ENCODE measurements around the gene ZBTB44.

Gene ZBTB44

DNA sequence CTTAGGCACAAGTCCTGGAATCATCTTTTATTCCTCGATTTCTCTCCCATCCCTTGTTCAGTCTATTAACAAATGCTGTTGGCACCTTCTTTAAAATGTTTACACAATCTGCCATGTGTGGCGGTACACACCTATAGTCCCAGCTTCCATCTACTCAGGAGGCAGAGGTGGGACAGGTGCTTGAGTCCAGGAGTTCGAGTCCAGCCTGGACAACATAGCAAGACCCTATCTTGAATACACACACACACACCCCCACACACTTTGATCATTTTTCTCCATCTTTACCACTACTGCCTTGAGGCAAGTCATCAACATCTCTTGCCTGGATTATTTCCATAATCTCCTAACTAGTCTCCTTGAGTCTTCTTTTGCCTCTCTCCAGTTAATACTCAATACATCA lies 13.7 kb upstream of the ZBTB44 start:
- Histone ChIP-seq H3K4me1 (ENCODE audit: control insufficient read depth, insufficient read depth, low read length) (peaks cover 6% of the 10 kb centered on the region; the same call in 1 of the 2 replicates), H3K36me3 (ENCODE audit: control insufficient read depth, insufficient read depth, low read length) (no peaks in the 10 kb centered on the region), H3K9me3 (ENCODE audit: control insufficient read depth, insufficient read depth, low read depth, low read length) (peaks cover 3% of the 10 kb centered on the region; the same call in 1 of the 2 replicates), H3K4me3 (ENCODE audit: low read depth, low read length) (no peak overlapping the region), H3K27ac (ENCODE audit: low read depth, low read length) (no peak overlapping the region), H3K27me3 (ENCODE audit: control insufficient read depth, insufficient read depth, low read length) (no peaks in the 10 kb centered on the region), H3K9ac (ENCODE audit: low read length) (no peak overlapping the region)

DNA sequence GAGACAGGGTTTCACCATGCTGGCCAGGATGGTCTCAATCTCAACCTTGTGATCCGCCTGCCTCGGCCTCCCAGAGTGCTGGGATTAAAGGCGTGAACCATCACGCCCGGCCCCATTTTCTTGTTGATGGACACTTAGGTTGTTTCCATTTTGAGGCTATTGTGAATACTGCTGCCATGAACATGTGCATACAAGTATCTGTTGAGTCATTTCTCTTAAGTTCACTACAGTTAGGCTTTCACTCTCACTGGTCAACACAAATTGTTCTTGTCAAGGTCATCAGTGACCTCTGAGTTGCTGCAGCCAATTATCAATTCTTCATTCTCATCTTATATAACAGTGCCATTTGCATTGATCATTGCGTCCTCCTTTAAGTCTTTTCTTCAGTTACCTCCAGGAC lies 13.0 kb upstream of the ZBTB44 start:
- H3K9me3 ChIP-seq (ENCODE audit: control insufficient read depth, insufficient read depth, low read depth, low read length), result peaks cover 9% of the 10 kb centered on the region
- no peak overlapping the region for H3K9ac ChIP-seq (ENCODE audit: low read length)
- no peak overlapping the region for H3K27ac ChIP-seq (ENCODE audit: low read depth, low read length)
- H3K27me3 ChIP-seq (ENCODE audit: control insufficient read depth, insufficient read depth, low read length), result no peaks in the 10 kb centered on the region
- H3K4me1 ChIP-seq (ENCODE audit: control insufficient read depth, insufficient read depth, low read length), result peaks cover 6% of the 10 kb centered on the region; the same call in 1 of the 2 replicates
- no peaks in the 10 kb centered on the region for H3K36me3 ChIP-seq (ENCODE audit: control insufficient read depth, insufficient read depth, low read length)
- no peak overlapping the region for H3K4me3 ChIP-seq (ENCODE audit: low read depth, low read length)

DNA sequence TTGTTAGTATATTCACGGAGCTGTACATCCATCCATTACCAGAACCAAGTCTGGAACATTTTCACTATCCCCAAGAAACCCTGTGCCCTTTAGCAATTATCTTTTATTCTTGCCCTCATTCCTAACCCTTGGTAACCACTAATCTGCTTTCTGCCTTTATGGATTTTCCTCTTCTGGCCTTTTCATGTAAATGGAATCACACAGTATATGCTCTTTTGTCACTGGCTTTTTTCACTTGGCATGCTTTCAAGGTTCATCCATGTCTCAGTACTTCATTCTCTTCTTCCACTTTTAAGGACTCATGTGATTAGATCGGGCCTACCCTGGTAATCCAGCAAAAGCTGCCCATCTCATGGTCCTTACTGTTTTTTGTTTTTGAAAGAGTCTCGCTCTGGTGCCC lies 11.0 kb upstream of the ZBTB44 start:
- no peak overlapping the region for H3K4me3 ChIP-seq (ENCODE audit: low read depth, low read length)
- peaks cover 6% of the 10 kb centered on the region; the same call in 1 of the 2 replicates for H3K4me1 ChIP-seq (ENCODE audit: control insufficient read depth, insufficient read depth, low read length)
- no peak overlapping the region for H3K27ac ChIP-seq (ENCODE audit: low read depth, low read length)
- no peak overlapping the region for H3K9ac ChIP-seq (ENCODE audit: low read length)
- peaks cover 27% of the 10 kb centered on the region for H3K9me3 ChIP-seq (ENCODE audit: control insufficient read depth, insufficient read depth, low read depth, low read length)
- H3K36me3 ChIP-seq (ENCODE audit: control insufficient read depth, insufficient read depth, low read length), result no peaks in the 10 kb centered on the region
- H3K27me3 ChIP-seq (ENCODE audit: control insufficient read depth, insufficient read depth, low read length), result no peaks in the 10 kb centered on the region

DNA sequence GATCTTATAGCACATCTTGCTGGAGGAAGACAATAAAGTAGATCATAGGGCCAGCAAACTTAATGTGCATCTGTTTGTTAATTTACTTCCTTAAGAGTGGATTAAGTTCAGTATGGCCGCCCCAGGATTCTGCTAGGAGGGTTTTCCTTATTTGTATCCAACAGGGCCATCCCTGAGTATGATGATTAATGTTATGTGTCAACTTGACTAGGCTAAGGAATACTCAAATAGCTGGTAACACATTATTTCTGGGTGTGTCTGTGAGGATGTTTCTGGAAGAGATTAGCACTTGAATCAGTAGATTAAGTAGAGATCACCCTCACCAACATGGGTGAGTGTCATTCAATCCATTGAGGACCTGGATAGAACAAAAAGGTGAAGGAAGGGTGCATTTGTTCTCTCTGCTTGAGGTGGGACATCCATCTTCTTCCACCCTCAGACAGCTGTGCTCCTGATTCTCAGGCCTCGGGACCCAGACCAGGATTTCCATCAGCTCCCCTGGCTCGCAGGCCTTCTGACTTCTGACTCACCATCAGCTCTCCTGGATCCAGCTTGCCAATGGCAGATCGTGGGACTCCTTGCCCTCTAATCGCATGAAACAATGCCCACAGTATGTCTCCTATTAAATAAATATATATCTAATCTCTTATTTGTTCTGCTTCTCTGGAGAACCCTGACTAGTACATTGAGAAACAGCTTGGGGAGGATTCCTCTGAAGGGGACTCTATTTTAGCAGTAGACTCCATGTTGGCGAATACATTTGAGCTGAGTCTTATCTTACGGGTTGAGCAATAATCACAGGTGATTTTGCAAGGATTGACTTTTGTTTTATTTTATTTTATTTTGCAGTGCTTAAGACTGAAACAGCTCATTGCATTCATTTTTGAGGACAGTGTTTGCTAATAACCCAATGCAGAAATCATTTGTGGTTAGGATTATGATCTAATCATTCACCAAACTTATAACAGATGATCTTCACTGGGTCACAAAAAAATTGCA lies 9.0 kb upstream of the ZBTB44 start:
- peaks cover 31% of the 10 kb centered on the region for H3K9me3 ChIP-seq (ENCODE audit: control insufficient read depth, insufficient read depth, low read depth, low read length)
- no peaks in the 10 kb centered on the region for H3K36me3 ChIP-seq (ENCODE audit: control insufficient read depth, insufficient read depth, low read length)
- H3K9ac ChIP-seq (ENCODE audit: low read length), result no peak overlapping the region
- no peaks in the 10 kb centered on the region for H3K4me1 ChIP-seq (ENCODE audit: control insufficient read depth, insufficient read depth, low read length)
- H3K4me3 ChIP-seq (ENCODE audit: low read depth, low read length), result no peak overlapping the region
- no peak overlapping the region for H3K27ac ChIP-seq (ENCODE audit: low read depth, low read length)
- no peaks in the 10 kb centered on the region for H3K27me3 ChIP-seq (ENCODE audit: control insufficient read depth, insufficient read depth, low read length)

DNA sequence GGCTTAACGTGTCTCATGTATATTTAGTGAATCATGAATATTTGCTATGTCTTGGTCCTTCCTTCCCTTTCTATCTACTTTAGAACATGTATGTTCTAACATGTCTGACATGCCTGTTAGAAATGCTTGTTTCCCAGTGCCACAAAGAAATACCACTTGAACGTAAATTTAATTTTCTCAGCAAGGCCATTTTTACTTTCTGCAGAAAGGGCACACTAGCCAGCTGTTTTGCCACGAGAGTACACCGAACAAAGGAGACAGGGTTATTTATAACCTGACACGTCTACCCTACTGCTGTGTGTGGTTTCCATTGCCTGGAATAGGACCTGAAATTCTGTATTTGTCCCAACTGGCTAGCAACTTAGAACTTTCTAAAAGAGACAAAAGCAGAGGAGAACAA lies 7.4 kb upstream of the ZBTB44 start:
- no peak overlapping the region for H3K4me3 ChIP-seq (ENCODE audit: low read depth, low read length)
- H3K27ac ChIP-seq (ENCODE audit: low read depth, low read length), result no peak overlapping the region
- H3K9me3 ChIP-seq (ENCODE audit: control insufficient read depth, insufficient read depth, low read depth, low read length), result peaks cover 31% of the 10 kb centered on the region
- H3K4me1 ChIP-seq (ENCODE audit: control insufficient read depth, insufficient read depth, low read length), result no peaks in the 10 kb centered on the region
- H3K36me3 ChIP-seq (ENCODE audit: control insufficient read depth, insufficient read depth, low read length), result no peaks in the 10 kb centered on the region
- no peak overlapping the region for H3K9ac ChIP-seq (ENCODE audit: low read length)
- H3K27me3 ChIP-seq (ENCODE audit: control insufficient read depth, insufficient read depth, low read length), result no peaks in the 10 kb centered on the region

DNA sequence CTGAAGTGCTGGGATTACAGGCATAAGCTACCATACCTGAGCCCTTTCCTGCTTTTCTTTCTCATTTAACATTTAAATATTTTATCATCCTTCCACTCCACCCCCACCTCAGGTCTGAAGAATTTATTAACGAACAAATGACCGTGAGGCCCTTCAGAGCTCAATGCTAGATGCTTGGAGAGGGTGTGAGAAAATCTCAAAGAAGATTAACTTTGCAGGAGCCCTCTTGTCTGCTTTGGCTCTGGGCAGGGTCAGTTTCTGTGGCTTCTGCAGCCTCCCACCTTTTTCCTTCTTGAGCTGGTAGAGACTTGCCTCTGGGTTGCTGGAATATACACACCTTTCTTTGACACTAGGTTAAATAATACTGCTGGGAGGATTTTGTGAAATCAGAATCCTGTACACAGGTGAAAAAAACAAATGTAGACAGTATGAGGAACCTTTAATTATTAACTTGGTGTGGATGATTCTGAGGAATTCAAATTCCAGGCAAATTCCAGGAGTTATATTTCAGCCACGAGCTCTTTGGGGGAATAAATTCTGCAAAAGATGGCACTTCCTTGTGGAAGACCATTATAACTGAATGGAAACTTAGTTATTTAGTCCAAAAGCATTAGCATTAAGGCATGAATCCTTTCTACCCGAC lies 3.4 kb upstream of the ZBTB44 start:
- H3K9me3 ChIP-seq (ENCODE audit: control insufficient read depth, insufficient read depth, low read depth, low read length), result peaks cover 26% of the 10 kb centered on the region
- H3K36me3 ChIP-seq (ENCODE audit: control insufficient read depth, insufficient read depth, low read length), result no peaks in the 10 kb centered on the region
- H3K4me3 ChIP-seq (ENCODE audit: low read depth, low read length), result no peak overlapping the region
- H3K4me1 ChIP-seq (ENCODE audit: control insufficient read depth, insufficient read depth, low read length), result peaks cover 18% of the 10 kb centered on the region
- no peak overlapping the region for H3K27ac ChIP-seq (ENCODE audit: low read depth, low read length)
- H3K27me3 ChIP-seq (ENCODE audit: control insufficient read depth, insufficient read depth, low read length), result no peaks in the 10 kb centered on the region
- H3K9ac ChIP-seq (ENCODE audit: low read length), result no peak overlapping the region

DNA sequence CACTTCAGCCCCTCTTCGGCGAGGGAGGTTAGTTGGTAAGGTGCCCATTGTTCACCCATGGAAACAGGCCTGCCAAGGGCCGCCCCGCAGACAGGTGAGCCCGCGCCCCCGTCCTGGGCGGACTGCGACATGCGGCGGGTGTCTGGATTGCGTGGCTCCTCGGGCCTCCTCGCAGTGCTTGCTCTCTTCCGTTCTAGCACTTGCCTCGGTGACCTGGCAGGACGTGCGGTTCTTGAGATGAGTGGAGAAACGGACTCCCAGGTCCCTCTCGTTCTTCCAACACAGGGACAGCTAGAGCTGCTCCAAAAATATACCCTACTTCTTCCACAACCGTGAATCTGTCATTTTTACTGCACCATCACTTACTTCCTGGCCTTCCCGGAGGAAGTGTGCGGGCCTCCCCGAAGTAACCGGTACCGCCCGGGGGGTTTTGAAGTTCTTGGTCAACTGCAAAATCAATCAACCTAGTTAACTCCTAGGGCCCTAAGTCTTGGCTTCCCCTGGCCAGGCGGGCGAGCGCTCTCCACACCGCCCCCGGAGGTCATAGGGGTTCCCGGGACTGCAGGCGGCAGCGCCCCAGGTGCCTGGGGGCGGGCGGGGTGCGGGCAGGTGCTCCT lies 745 bp upstream of the ZBTB44 start:
- Histone ChIP-seq H3K36me3 (ENCODE audit: control insufficient read depth, insufficient read depth, low read length) (no peaks in the 10 kb centered on the region), H3K9ac (ENCODE audit: low read length) (peak overlapping the region; percentile 50), H3K27ac (ENCODE audit: low read depth, low read length) (no peak overlapping the region), H3K9me3 (ENCODE audit: control insufficient read depth, insufficient read depth, low read depth, low read length) (peaks cover 2% of the 10 kb centered on the region), H3K27me3 (ENCODE audit: control insufficient read depth, insufficient read depth, low read length) (no peaks in the 10 kb centered on the region), H3K4me1 (ENCODE audit: control insufficient read depth, insufficient read depth, low read length) (peaks cover 30% of the 10 kb centered on the region), H3K4me3 (ENCODE audit: low read depth, low read length) (peak overlapping the region; percentile 58)

DNA sequence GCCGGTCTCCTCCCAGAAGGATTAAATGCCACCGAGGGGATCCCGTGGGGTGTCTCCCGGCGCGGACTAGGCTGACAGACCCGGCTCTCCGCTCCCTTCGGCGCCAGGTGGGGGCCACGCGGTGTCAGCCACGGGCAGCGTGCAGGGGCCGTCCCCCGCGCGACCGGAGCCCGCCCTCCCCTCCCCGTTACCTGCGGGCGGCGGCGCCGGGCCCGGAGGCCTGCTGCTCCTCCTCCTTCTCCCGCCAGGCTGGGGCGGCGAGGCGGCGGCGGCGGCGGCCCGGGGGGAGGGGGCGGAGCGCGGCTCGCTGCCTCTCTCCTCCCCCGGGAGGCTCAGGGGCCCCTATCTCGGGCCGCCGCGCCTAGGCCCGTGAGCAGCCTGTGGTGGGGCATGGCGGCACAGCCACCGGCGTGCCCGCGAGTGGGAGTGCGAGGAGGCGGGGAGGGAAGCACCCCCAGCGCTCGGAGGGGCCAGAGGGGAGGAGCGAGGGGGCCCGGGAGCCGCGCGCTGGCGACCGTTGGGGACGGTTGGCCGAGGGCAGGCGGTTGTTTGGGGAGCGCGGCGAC lies 450 bp downstream of the ZBTB44 start:
- Histone ChIP-seq H3K9ac (ENCODE audit: low read length) (peak overlapping the region; percentile 82), H3K27me3 (ENCODE audit: control insufficient read depth, insufficient read depth, low read length) (no peaks in the 10 kb centered on the region), H3K36me3 (ENCODE audit: control insufficient read depth, insufficient read depth, low read length) (0 out of 2 replicates have a peak, but pooled peaks cover 2% of the 10 kb centered on the region), H3K4me3 (ENCODE audit: low read depth, low read length) (peak overlapping the region; percentile 88), H3K4me1 (ENCODE audit: control insufficient read depth, insufficient read depth, low read length) (peaks cover 33% of the 10 kb centered on the region), H3K27ac (ENCODE audit: low read depth, low read length) (peak overlapping the region; percentile 74; the same call in 1 of the 2 replicates), H3K9me3 (ENCODE audit: control insufficient read depth, insufficient read depth, low read depth, low read length) (peaks cover 4% of the 10 kb centered on the region)

DNA sequence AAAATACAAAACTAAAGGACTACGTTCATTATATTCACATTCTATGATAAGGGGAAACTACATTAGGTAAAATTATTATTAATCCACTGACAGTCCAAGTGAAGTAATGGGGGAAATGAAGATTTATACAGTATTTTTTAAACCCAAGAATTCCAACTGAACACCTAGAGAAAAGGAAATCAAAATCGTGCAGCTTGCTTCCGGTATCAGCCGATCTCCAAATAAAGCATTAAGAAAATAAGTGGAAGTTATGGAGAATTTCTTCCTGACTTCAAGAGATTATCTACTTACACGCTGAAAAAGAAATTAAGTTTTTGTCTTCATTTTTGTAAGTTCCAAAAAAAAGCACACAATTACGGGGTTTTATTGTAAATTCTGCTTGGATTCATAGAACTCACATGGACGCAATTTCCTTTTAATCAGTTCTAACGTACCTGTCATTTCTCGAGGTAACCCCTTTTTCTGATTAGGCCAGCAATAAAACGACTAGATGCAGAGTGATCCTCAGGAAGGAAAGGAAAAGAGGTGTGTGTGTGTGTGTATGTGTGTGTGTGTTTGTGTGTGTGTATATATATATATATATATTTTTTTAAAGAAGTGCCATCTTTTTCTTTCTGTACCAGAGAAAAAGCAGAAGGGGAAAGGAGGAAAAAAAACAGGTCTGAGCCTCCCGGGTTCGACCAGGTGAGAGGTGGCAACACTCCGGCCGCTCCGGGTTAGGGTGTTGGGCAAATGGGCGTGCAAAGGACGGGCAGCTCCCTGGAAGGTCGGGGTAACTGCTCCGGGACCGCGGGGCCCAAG lies 1.1 kb downstream of the ZBTB44 start:
- 0 out of 2 replicates have a peak overlapping the region, but pooled peaks have one; percentile 39 for H3K27ac ChIP-seq (ENCODE audit: low read depth, low read length)

DNA sequence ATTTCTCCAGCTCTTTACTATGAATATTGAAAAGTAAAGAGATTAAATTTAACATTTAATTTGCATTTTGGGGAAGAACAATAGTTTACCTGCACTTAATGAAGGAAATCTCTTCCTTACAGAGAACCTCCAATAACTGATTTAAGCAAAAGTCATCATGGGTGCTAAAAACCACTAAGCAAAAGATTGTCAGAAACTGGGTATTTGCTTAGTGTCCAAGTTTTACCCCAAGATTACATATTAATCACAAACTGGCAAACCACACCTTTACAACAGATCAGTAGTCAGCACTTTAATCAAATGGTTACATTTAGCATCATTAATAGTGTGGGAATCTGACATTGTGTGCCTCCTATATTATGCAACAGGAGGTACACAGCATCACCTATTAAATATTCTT lies 2.7 kb downstream of the ZBTB44 start:
- H3K9me3 ChIP-seq (ENCODE audit: control insufficient read depth, insufficient read depth, low read depth, low read length), result peaks cover 23% of the 10 kb centered on the region
- H3K4me3 ChIP-seq (ENCODE audit: low read depth, low read length), result peak overlapping the region; percentile 88
- H3K36me3 ChIP-seq (ENCODE audit: control insufficient read depth, insufficient read depth, low read length), result peaks cover 19% of the 10 kb centered on the region
- H3K27me3 ChIP-seq (ENCODE audit: control insufficient read depth, insufficient read depth, low read length), result no peaks in the 10 kb centered on the region
- no peak overlapping the region for H3K27ac ChIP-seq (ENCODE audit: low read depth, low read length)
- H3K4me1 ChIP-seq (ENCODE audit: control insufficient read depth, insufficient read depth, low read length), result peaks cover 33% of the 10 kb centered on the region
- H3K9ac ChIP-seq (ENCODE audit: low read length), result no peak overlapping the region

More for the DNA sequence above, 1.1 kb downstream of the ZBTB44 start:
- Histone ChIP-seq H3K36me3 (ENCODE audit: control insufficient read depth, insufficient read depth, low read length) (peaks cover 8% of the 10 kb centered on the region), H3K4me1 (ENCODE audit: control insufficient read depth, insufficient read depth, low read length) (peaks cover 33% of the 10 kb centered on the region), H3K27me3 (ENCODE audit: control insufficient read depth, insufficient read depth, low read length) (no peaks in the 10 kb centered on the region), H3K9ac (ENCODE audit: low read length) (peak overlapping the region; percentile 70), H3K9me3 (ENCODE audit: control insufficient read depth, insufficient read depth, low read depth, low read length) (peaks cover 11% of the 10 kb centered on the region), H3K4me3 (ENCODE audit: low read depth, low read length) (peak overlapping the region; percentile 88)

All from HUES6 (cell line).